A549 (cell line): ENCODE measurements around the gene ADGRG1.
A peak's percentile ranks its signal among the peaks of the same experiment; 100 is the strongest.

ENCODE experiments used
- CBX8 ChIP-seq: fragments of 200-600 bp; sonication (generic); IDR thresholded peaks from 2 replicates; pipeline ENCODE4 v1.6.1; 2016
- CHD2 ChIP-seq: fragments of 150-350 bp; IDR thresholded peaks from 2 replicates; pipeline ENCODE4 v1.6.1; 2014; ENCODE audit warnings: low read length; ENCODE audit not compliant: partially characterized antibody
- E2F6 ChIP-seq: IDR thresholded peaks from 2 replicates; pipeline ENCODE4 v1.6.1; 2012; ENCODE audit warnings: low read depth, borderline replicate concordance
- KDM1A ChIP-seq: fragments of 200-600 bp; sonication (generic); IDR thresholded peaks from 2 replicates; pipeline ENCODE4 v1.6.1; 2016; ENCODE audit warnings: low read depth, mild to moderate bottlenecking
- MYC ChIP-seq: IDR thresholded peaks from 2 replicates; pipeline ENCODE4 v1.6.1; 2012; ENCODE audit warnings: mild to moderate bottlenecking, inconsistent platforms, low read length, improper control_type of control experiment, borderline replicate concordance
- NFE2L2 ChIP-seq: fragments of 150-350 bp; conservative IDR thresholded peaks from 2 replicates; pipeline ENCODE4 v1.6.1; 2014; ENCODE audit warnings: low read length
- POLR2A ChIP-seq: IDR thresholded peaks from 2 replicates; pipeline ENCODE4 v1.6.1; 2012; ENCODE audit warnings: mild to moderate bottlenecking, low read length
- POLR2AphosphoS2 ChIP-seq: conservative IDR thresholded peaks from 2 replicates; pipeline ENCODE4 v1.6.1; 2012; ENCODE audit warnings: low read length, improper control_type of control experiment, inconsistent platforms
- RAD21 ChIP-seq, 2 experiments: fragments of >200 bp in 1 of 2; sonication (Bioruptor Twin) in 1 of 2; formaldehyde crosslinking in 1 of 2; IDR thresholded peaks in 1 of 2; conservative IDR thresholded peaks in 1 of 2; 2 replicates in 1 of 2; 3 replicates in 1 of 2; pipeline ENCODE4 v1.6.1; 2012 to 2018; ENCODE audit warnings: inconsistent platforms in 1 of 2
- RNF2 ChIP-seq: fragments of 200-600 bp; sonication (generic); IDR thresholded peaks from 2 replicates; pipeline ENCODE4 v1.6.1; 2016; ENCODE audit warnings: low read depth, mild to moderate bottlenecking, antibody characterized with exemption, moderate library complexity, borderline replicate concordance
- USF2 ChIP-seq: fragments of 450-650 bp; IDR thresholded peaks from 2 replicates; pipeline ENCODE4 v1.6.1; 2014; ENCODE audit warnings: antibody characterized with exemption
- TF ChIP-seq, protein P1 (sequence below): fragments of >200 bp; sonication (Bioruptor Twin); formaldehyde crosslinking; IDR thresholded peaks from 3 replicates; pipeline ENCODE4 v1.5.1; 2016

DNA sequence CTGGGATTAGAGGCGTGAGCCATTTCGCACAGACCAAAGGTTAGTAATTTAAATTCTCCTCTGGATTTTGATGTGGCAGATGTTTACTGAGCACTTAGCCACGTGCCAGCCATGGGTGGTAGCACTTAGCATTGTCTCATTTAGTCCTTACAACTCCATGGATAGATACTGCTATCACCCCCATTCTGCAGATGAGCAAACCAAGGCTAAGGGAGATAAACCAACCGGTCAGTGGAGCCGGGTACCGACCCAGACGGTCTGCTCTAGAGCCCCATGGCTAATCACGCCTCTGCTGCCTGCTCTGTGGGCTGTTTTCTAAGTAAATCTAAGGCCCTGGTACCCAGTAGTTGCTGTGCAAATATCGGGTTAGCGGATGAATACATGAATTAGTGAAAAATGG, 12.6 kb upstream of the ADGRG1 start:
- TF ChIP-seq POLR2AphosphoS2 (no peak), RNF2 (no peak), CBX8 (no peak), NFE2L2 (no peak), KDM1A (0 out of 2 replicates have a peak, but pooled peaks have one; percentile 32), CHD2 (no peak), POLR2A (no peak), RAD21 (conservative IDR thresholded peaks at IDR 0.05 in 1 of 2, IDR thresholded peaks at IDR 0.05 in 1 of 2) (no peak), MYC (no peak), E2F6 (no peak), USF2 (no peak)
- TF ChIP-seq, protein P1, sequence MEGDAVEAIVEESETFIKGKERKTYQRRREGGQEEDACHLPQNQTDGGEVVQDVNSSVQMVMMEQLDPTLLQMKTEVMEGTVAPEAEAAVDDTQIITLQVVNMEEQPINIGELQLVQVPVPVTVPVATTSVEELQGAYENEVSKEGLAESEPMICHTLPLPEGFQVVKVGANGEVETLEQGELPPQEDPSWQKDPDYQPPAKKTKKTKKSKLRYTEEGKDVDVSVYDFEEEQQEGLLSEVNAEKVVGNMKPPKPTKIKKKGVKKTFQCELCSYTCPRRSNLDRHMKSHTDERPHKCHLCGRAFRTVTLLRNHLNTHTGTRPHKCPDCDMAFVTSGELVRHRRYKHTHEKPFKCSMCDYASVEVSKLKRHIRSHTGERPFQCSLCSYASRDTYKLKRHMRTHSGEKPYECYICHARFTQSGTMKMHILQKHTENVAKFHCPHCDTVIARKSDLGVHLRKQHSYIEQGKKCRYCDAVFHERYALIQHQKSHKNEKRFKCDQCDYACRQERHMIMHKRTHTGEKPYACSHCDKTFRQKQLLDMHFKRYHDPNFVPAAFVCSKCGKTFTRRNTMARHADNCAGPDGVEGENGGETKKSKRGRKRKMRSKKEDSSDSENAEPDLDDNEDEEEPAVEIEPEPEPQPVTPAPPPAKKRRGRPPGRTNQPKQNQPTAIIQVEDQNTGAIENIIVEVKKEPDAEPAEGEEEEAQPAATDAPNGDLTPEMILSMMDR: no peak
